HepG2 (cell line): ENCODE data around the gene MAP3K14. TPM values are rescaled to one million over a fixed set of nuclear protein-coding genes. Genes with fewer than 3 reads are reported as not detected.

ENCODE experiments used
- GABPA ChIP-seq, 2 experiments: IDR thresholded peaks; 2 replicates each; pipeline ENCODE4 v1.6.1; 2011 to 2016; ENCODE audit warnings: low read depth in 2 of 2, low read length in 1 of 2, missing biosample characterization in 1 of 2, missing genetic modification characterization in 1 of 2
- GFI1 ChIP-seq: sonication (generic); formaldehyde crosslinking; IDR thresholded peaks from 2 replicates; pipeline ENCODE4 v1.5.0; 2020; ENCODE audit warnings: missing genetic modification reagents, mild to moderate bottlenecking, borderline replicate concordance
- HCFC1 ChIP-seq: fragments of 150-350 bp; IDR thresholded peaks from 2 replicates; pipeline ENCODE4 v1.6.1; 2014; ENCODE audit warnings: low read depth, low read length
- SETDB1 ChIP-seq: sonication (generic); formaldehyde crosslinking; IDR thresholded peaks from 2 replicates; pipeline ENCODE4 v1.5.1; 2020; ENCODE audit warnings: missing genetic modification reagents, mild to moderate bottlenecking, borderline replicate concordance
- SRY ChIP-seq: sonication (generic); formaldehyde crosslinking; IDR thresholded peaks from 2 replicates; pipeline ENCODE4 v1.8.0; 2022; ENCODE audit warnings: mild to moderate bottlenecking, missing genetic modification reagents
- U2AF1 ChIP-seq: fragments of 200-400 bp; formaldehyde crosslinking; optimal IDR thresholded peaks from 2 replicates; pipeline ENCODE3; 2017; ENCODE audit warnings: mild to moderate bottlenecking, low read depth, low read length
- ZFP36L1 ChIP-seq: sonication (generic); formaldehyde crosslinking; IDR thresholded peaks from 2 replicates; pipeline ENCODE4 v1.8.0; 2022; ENCODE audit warnings: mild to moderate bottlenecking, missing genetic modification reagents, moderate library complexity
- ZNF569 ChIP-seq: sonication (generic); formaldehyde crosslinking; IDR thresholded peaks from 2 replicates; pipeline ENCODE4 v1.5.0; 2020; ENCODE audit warnings: mild to moderate bottlenecking, missing genetic modification reagents, moderate library complexity, borderline replicate concordance
- ZNF607 ChIP-seq: sonication (generic); formaldehyde crosslinking; IDR thresholded peaks from 2 replicates; pipeline ENCODE4 v1.5.1; 2020; ENCODE audit warnings: missing genetic modification reagents, mild to moderate bottlenecking, borderline replicate concordance
- ZSCAN21 ChIP-seq: sonication (generic); formaldehyde crosslinking; IDR thresholded peaks from 2 replicates; pipeline ENCODE4 v1.8.0; 2022; ENCODE audit warnings: mild to moderate bottlenecking, missing genetic modification reagents, moderate library complexity, borderline replicate concordance
- polyA plus RNA-seq, 8 experiments: library from polyadenylated mRNA; depleted of rRNA in 3 of 8; stranded (reverse) in 7 of 8; unstranded in 1 of 8; fragments of >200 nt; fragmentation: Illumina TruSeq in 4 of 8; extraction: Trizol in 4 of 8; gene quantifications; 2 replicates each; pipeline versions ENCODE4 v1.2.1 to v1.2.3, GENCODE V29; 2011 to 2016; ENCODE audit warnings: low read depth in 4 of 8, missing spikeins in 1 of 8, mixed read lengths in 1 of 8; ENCODE audit not compliant: insufficient read depth in 1 of 8
- total RNA-seq, 5 experiments: library from RNA; depleted of rRNA; stranded (reverse); fragments of >200 nt; fragmentation: Illumina TruSeq; extraction: Trizol; gene quantifications; 2 replicates each; pipeline ENCODE4 v1.2.3, GENCODE V29; 2016; ENCODE audit warnings: low read depth in 1 of 5
- TF ChIP-seq, protein P1 (sequence below): sonication (generic); formaldehyde crosslinking; IDR thresholded peaks from 2 replicates; pipeline ENCODE4 v1.5.1; 2020; ENCODE audit warnings: mild to moderate bottlenecking, missing genetic modification reagents, borderline replicate concordance
- TF ChIP-seq, protein P2 (sequence below): sonication (generic); formaldehyde crosslinking; IDR thresholded peaks from 2 replicates; pipeline ENCODE4 v1.8.1; 2022; ENCODE audit warnings: mild to moderate bottlenecking, missing genetic modification reagents
- TF ChIP-seq, protein P3 (sequence below): sonication (generic); formaldehyde crosslinking; IDR thresholded peaks from 2 replicates; pipeline ENCODE4 v1.5.0; 2020; ENCODE audit warnings: missing genetic modification reagents
- TF ChIP-seq, protein P4 (sequence below): sonication (generic); formaldehyde crosslinking; IDR thresholded peaks from 2 replicates; pipeline ENCODE4 v1.9.0; 2022; ENCODE audit warnings: missing genetic modification reagents, mild to moderate bottlenecking, borderline replicate concordance

Gene MAP3K14
- total and polyA plus RNA-seq, 2 of the 13 experiments (the other 11 are each of a cell fraction or from before 2014, with no cell fraction given): 2.6 TPM

DNA sequence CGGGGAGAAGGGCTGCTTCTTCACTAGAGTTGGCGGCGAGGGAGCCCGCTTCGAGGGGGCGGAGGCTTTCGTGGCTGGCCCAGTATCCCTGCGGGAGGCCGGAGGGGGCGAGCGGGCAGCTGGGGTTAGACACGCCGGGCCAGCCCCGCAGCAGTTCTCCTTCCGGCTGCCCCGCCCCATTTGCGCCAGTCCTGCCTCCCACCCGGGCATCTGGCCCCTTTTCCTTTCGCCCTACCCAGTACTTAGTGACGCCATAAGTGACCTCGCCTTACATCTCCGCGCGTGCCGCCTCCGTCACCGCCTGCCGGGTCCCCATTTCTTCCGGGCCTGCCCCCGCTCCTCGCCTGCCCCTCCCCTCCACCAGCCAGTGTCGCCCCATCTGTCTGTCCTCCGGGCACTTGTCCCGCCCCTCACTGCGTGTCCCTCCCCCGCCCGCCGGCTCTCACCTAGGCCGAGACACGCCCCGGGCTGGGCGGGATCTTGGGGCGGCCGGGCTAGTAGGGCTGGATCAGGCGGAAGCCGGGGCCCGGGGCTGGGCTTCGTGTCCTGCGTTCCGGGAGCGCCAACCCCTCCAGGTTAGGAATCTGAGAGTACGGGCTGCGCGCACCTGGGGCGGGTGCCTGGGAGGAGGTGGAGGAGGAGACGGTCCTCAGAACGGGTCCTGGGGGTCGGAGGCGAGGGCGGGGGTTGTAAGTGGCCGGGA, 69.2 kb downstream of the MAP3K14 start (continued):
- TF ChIP-seq GFI1 (CRISPR knock-in tag) (peak; percentile 79; the same call in 1 of the 2 replicates), SETDB1 (CRISPR knock-in tag) (no peak), ZFP36L1 (CRISPR knock-in tag) (no peak), ZNF607 (peak; percentile 86), ZSCAN21 (CRISPR knock-in tag) (peak; percentile 34; the same call in 1 of the 2 replicates), U2AF1 (no peak), SRY (CRISPR knock-in tag) (peak; percentile 62; the same call in 1 of the 2 replicates), ZNF569 (CRISPR knock-in tag) (no peak), HCFC1 (no peak), GABPA (IDR thresholded peaks at IDR 0.05; ENCODE audit: low read depth, low read length) (peak; percentile 26; the same call in 1 of the 2 replicates), GABPA (CRISPR knock-in tag; IDR thresholded peaks at IDR 0.05; ENCODE audit: low read depth) (peak; percentile 61)
- TF ChIP-seq, protein P1, sequence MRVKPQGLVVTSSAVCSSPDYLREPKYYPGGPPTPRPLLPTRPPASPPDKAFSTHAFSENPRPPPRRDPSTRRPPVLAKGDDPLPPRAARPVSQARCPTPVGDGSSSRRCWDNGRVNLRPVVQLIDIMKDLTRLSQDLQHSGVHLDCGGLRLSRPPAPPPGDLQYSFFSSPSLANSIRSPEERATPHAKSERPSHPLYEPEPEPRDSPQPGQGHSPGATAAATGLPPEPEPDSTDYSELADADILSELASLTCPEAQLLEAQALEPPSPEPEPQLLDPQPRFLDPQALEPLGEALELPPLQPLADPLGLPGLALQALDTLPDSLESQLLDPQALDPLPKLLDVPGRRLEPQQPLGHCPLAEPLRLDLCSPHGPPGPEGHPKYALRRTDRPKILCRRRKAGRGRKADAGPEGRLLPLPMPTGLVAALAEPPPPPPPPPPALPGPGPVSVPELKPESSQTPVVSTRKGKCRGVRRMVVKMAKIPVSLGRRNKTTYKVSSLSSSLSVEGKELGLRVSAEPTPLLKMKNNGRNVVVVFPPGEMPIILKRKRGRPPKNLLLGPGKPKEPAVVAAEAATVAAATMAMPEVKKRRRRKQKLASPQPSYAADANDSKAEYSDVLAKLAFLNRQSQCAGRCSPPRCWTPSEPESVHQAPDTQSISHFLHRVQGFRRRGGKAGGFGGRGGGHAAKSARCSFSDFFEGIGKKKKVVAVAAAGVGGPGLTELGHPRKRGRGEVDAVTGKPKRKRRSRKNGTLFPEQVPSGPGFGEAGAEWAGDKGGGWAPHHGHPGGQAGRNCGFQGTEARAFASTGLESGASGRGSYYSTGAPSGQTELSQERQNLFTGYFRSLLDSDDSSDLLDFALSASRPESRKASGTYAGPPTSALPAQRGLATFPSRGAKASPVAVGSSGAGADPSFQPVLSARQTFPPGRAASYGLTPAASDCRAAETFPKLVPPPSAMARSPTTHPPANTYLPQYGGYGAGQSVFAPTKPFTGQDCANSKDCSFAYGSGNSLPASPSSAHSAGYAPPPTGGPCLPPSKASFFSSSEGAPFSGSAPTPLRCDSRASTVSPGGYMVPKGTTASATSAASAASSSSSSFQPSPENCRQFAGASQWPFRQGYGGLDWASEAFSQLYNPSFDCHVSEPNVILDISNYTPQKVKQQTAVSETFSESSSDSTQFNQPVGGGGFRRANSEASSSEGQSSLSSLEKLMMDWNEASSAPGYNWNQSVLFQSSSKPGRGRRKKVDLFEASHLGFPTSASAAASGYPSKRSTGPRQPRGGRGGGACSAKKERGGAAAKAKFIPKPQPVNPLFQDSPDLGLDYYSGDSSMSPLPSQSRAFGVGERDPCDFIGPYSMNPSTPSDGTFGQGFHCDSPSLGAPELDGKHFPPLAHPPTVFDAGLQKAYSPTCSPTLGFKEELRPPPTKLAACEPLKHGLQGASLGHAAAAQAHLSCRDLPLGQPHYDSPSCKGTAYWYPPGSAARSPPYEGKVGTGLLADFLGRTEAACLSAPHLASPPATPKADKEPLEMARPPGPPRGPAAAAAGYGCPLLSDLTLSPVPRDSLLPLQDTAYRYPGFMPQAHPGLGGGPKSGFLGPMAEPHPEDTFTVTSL: no peak
- TF ChIP-seq, protein P2, sequence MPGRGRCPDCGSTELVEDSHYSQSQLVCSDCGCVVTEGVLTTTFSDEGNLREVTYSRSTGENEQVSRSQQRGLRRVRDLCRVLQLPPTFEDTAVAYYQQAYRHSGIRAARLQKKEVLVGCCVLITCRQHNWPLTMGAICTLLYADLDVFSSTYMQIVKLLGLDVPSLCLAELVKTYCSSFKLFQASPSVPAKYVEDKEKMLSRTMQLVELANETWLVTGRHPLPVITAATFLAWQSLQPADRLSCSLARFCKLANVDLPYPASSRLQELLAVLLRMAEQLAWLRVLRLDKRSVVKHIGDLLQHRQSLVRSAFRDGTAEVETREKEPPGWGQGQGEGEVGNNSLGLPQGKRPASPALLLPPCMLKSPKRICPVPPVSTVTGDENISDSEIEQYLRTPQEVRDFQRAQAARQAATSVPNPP (CRISPR knock-in tag): no peak
- TF ChIP-seq, protein P3, sequence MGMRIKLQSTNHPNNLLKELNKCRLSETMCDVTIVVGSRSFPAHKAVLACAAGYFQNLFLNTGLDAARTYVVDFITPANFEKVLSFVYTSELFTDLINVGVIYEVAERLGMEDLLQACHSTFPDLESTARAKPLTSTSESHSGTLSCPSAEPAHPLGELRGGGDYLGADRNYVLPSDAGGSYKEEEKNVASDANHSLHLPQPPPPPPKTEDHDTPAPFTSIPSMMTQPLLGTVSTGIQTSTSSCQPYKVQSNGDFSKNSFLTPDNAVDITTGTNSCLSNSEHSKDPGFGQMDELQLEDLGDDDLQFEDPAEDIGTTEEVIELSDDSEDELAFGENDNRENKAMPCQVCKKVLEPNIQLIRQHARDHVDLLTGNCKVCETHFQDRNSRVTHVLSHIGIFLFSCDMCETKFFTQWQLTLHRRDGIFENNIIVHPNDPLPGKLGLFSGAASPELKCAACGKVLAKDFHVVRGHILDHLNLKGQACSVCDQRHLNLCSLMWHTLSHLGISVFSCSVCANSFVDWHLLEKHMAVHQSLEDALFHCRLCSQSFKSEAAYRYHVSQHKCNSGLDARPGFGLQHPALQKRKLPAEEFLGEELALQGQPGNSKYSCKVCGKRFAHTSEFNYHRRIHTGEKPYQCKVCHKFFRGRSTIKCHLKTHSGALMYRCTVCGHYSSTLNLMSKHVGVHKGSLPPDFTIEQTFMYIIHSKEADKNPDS: no peak
- TF ChIP-seq, protein P4, sequence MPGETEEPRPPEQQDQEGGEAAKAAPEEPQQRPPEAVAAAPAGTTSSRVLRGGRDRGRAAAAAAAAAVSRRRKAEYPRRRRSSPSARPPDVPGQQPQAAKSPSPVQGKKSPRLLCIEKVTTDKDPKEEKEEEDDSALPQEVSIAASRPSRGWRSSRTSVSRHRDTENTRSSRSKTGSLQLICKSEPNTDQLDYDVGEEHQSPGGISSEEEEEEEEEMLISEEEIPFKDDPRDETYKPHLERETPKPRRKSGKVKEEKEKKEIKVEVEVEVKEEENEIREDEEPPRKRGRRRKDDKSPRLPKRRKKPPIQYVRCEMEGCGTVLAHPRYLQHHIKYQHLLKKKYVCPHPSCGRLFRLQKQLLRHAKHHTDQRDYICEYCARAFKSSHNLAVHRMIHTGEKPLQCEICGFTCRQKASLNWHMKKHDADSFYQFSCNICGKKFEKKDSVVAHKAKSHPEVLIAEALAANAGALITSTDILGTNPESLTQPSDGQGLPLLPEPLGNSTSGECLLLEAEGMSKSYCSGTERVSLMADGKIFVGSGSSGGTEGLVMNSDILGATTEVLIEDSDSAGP (CRISPR knock-in tag): peak; percentile 77
